ENCODE results near the gene FTO. TPM values are rescaled to one million over a fixed set of nuclear protein-coding genes. Genes with fewer than 3 reads are reported as not detected.
A peak's percentile ranks its signal among the peaks of the same experiment; 100 is the strongest.

Gene FTO
- total RNA-seq, 1 donor from 2014 or later: 107 TPM

DNA sequence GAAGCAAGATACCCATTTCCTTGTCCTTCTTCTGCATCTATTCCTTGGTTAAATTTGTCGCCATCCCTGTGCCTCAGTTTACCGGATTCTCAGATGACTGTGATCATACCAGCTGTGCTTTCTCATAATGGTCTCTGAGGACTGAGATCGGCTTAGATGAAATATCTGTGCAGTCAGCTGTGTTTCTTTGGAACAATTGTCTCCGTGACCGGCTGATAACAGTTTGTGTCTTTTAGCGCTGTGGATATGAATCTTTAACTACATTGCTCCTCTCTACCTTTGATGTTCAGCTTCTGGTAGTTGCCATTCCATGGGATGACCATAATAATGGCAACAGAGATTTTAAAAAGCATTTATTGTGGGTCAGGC lies 473 bp downstream of the FTO start:
- intact Hi-C loops (cut with DNase I): no loop called here
- DNase-seq (ENCODE audit: low spot score): no peak
- ATAC-seq: no peak

DNA sequence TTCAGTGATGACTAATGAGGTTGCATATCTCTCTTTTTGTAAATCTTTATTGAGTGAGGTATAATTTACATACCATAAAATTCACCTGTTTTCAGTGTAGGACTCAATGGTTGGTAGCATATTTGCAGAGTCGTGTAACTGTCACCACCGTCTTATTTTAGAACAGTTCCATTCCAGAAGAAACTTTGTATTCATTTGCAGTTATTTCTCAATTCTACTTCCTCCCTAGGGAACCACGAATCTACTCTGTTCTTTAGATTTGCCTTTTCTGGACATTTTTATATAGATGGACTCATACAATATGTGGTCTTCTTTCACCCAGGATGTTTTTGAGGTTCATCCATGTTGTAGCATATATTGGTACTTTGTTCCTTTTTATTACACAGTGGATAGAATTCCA lies 3.7 kb downstream of the FTO start:
- DNase-seq (ENCODE audit: low spot score) (no peak), ATAC-seq (no peak)
- intact Hi-C loops (cut with DNase I): no loop called here

DNA sequence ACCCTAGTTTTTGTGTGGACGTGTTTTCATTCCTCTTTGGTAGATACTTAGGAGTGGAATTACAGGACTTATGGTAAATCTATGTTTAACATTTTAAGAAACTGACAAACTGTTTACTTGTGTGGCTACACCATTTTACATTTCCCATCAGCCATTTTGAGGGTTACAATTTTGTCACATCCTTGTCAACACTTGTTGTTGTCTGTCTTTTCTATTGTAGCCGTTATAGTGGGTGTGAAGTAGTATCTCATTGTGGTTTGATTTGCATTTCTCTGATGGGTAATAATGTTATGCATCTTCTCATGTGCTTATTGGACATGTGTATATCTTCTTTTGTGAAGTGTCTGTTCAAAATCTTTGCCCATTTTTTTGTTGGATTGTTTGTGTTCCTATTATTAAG lies 4.5 kb downstream of the FTO start:
- ATAC-seq (no peak), DNase-seq (ENCODE audit: low spot score) (no peak)
- intact Hi-C loops (cut with DNase I): no loop called here

DNA sequence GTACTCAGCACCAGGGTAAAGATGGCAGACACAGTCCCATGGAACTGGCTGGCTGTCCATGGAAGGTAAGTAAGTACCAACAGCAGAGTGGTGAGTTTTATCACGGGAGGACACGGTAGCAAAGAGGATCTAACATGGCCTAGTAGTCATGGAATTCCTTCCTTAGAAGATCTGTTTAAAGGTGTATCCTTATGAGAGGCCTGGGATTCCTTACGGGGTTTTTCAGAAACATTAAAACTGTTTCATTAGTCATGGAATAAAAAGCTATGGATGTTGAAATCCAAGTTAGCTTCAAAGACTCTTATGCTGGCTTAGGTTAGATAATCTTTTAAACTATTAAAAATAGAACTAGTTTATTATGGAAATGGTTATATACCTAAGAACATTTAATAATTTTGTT lies 7.4 kb downstream of the FTO start:
- DNase-seq (ENCODE audit: low spot score) (no peak), ATAC-seq (no peak)
- intact Hi-C loops (cut with DNase I): no loop called here

DNA sequence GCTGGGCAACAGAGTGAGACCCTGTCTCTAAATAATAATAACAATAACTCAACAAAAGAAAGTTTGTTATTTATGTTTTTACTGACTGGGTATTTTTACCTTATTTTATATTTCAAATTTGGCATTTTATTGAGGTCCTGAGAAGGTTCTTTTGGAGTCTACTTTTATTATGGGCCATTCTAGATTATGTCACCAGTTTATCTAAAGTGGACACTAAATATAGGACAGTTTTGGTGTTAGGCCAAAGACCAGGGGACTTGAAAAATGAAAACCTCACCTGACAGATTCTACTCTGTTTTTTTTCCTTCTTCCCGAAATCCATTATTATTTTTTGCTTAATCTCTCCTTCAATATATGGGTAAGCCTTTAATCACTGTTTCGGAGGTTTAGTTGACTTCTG lies 8.1 kb downstream of the FTO start:
- DNase-seq (ENCODE audit: low spot score) (no peak), ATAC-seq (no peak)
- intact Hi-C loops (cut with DNase I): no loop called here

DNA sequence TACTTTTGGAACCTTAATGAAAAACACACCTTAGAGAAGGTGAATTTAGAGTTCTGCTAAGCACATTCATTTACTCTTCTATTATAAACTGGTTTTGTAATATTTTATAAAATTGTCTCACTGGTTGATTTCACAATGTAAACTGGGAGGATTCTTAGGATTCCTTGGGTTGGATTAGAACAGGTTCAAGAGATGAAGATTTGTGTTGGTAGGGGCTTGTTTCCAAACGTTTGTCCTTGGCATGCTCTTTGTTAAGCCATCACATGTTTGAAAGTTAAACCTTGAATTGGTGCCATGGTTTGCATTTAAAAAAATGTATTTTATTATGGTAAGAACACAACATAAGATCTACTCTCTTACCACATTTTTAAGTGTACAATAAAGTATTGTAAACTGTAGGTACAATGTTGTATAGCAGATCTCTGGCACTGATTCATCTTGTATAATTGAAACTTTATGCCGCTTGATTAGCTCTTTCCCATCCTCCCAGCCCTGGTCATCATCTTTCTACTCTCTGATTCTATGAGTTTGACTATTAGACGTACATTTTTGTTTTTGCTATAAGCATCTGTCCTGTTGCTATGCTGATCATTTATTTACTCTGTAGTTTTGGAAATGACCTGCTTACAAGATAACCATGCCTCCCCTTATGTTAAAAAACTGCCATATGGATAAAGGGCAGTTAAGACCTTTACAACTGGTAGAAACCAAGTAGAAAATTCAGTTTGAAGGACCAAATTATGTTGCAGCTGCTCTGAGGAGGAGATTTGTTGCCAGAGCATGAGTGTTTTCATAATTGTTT lies 9.6 kb downstream of the FTO start:
- ATAC-seq (peak; percentile 10), DNase-seq (ENCODE audit: low spot score) (no peak)
- intact Hi-C loops (cut with DNase I): no loop called here

DNA sequence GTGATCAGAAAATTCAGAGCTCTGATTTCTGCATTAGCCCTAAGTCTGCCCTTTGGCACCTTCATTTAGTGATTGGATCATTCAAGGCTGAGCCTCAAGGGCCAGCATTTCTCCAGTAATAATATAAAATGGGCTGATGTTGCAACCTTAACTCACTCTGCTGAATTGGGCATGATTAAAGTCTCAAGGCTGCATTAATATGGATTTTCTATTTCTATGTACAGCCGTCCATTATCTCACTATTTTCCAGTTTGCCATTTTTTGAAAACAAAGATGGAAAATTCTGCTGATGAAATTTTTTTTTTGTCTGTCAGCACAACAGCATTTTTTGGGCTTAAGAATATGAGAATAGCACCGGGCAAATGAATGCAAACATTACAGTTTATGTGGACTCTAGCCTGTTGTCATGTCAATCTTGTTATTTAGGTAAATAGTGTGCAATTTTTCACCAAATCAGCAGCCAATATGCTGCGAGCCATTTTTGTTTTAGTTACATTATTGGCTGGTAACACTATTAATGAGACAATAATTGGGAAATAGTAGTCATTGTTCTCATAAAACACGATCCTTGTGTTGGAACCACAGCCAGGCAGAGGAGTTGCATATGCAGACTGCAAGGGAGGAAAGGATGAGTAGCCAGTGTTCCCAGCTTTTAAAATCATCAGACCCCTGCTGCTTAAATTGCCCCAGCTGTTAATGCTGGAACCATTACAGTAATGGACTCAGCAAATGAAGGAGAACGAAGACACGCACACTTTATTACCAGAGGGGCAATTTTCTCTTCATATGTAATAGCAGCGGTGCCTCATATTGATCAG lies 10.5 kb downstream of the FTO start:
- intact Hi-C loops (cut with DNase I): no loop called here
- ATAC-seq (peak; percentile 79), DNase-seq (ENCODE audit: low spot score) (no peak)

DNA sequence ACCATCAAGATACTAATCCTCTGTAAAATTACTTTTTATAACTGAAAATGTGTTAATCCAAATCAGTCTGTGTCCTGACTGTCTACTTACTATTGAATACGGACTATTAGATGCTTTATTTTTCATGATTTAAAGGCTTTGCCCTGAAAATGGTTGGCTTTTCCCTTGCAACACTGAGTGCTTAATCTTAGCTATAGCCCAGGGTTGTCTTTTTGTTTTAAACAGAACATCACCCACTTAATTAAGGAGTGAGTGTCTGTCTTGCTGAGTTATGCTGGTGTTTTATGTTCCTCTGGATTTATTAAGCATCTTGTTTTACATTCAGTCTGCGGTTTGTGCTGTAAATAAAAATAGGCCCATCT lies 11.0 kb downstream of the FTO start:
- intact Hi-C loops (cut with DNase I): no loop called here
- DNase-seq (ENCODE audit: low spot score) (no peak), ATAC-seq (no peak)

DNA sequence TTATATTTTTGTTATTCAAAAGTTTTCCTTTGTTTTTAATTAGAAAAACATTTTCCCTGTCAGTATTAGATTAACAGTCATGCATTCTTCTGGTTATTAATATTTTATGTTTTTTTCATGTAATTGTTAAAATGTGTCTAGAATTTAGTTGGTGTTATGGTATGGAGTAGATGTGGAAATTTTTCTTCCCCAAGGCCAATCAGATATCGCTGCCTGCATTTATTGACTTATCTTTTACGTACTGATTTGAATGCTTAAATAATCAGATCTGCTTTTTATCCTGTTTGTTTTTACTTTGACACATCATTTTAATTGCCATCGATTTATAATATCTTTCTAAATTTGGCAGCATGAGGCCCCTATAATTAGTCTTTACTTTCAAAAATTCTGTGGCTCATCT lies 13.6 kb downstream of the FTO start:
- intact Hi-C loops (cut with DNase I): no loop called here
- DNase-seq (ENCODE audit: low spot score): no peak
- no peak for ATAC-seq

DNA sequence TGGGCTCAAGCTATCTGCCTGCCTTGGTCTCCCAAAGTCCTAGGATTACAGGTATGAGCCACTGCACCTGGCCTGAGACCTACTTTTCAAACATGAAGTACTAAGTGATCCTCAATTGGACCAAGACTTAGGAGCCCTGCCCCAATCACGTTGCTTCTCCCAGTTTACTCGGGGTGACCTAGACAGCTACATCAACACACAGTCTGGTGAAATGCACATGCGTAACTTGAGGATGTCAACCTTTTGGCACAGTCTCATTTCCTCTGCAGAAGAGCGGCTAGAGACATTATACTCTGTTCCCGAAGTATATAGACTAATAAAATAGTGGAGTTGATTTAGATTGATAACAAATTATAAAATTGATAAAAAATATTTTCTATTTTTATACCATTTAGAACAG lies 17.1 kb downstream of the FTO start:
- no peak for ATAC-seq

DNA sequence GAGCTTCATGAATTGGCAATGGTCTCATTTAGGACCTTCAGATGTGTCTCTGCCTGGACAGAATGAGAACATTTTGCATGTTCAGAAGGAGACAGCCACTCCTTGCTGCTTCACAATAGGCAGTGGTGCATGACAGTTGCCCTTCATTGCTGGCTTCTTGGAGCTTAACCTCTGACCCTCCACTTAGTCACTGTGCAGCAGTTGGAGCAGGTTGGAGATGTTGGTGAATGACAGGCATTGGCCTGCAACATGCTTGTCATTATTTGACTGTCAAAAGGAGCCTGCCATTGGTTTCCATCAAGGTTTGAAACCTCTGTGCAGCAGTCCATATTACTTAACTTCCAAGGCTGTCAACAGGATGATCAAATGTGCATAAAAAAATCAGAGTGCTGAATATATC lies 22.7 kb downstream of the FTO start:
- ATAC-seq: no peak
- intact Hi-C loops (cut with DNase I): no loop called here
- no peak for DNase-seq (ENCODE audit: low spot score)

More for the DNA sequence above, 17.1 kb downstream of the FTO start:
- intact Hi-C loops (cut with DNase I): no loop called here
- DNase-seq (ENCODE audit: low spot score): no peak

DNA sequence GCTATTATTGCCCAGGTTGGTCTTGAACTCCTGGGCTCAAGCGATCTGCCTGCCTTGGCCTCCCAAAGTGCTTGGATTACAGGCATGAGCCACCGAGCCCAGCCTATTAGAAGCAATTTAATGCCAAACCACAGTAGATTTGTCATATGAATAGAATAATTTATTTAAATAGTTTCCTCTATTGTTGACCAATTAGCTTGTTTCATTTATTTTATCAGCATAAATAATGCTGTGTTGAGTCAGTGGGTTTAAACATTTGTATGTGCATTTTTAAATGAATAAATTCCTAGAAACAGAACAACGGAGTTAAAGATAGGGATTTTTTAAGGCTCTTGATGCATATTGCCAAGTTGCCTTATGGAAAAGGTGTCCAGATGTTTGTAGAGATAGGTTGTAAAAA lies 26.7 kb downstream of the FTO start:
- intact Hi-C loops (cut with DNase I): no loop called here
- no peak for ATAC-seq
- DNase-seq (ENCODE audit: low spot score): no peak

DNA sequence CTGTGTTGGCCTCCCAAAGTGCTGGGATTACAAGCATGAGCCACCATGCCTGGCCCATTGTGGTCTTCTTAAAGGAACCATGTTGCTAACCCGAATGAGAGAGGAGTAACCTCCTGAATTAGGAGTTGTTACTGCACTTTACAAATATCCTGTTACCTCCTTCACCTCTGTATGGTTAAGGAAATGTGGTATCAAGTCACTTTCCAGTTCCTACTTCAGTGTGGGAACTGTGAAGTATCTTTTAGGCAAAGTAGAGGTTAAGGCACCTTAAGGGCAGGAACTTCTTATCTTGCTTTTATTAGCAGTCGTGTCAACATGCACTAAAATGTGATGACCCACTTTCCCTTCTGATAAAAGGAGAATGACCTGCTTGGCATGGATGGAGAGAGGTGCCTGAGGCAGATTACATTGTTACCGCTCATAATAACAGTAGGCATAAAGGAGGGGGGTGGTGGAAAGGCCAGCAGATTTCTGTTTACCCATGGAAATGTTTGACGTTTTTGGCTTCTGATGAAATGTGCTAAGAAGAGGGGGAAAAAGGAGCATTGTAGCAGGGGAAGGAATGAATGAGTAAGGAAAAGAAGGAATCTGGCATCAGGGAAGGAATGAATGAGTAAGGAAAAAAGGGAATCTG lies 28.5 kb downstream of the FTO start:
- no peak for DNase-seq (ENCODE audit: low spot score)
- intact Hi-C loops (cut with DNase I): no loop called here
- ATAC-seq: no peak

DNA sequence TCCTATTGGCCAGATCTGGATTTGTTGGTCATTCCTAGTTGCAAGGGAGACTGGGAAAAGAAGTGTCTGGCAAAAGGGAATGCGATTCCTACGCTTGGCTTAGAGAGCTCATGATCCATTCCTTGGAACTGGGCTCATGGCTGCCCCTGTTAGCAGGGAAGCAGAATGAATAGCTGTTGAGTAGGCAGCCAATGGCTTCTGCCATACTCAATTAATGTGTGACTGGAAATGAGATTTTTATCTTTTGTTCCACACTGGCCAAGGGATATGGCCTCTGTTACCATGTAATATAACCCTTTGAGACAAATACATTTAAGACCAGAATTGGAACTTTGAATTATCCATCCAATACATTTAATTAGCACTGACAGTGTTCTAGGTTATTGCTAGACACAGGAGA lies 31.0 kb downstream of the FTO start:
- intact Hi-C loops (cut with DNase I): no loop called here
- DNase-seq (ENCODE audit: low spot score) (no peak), ATAC-seq (no peak)

DNA sequence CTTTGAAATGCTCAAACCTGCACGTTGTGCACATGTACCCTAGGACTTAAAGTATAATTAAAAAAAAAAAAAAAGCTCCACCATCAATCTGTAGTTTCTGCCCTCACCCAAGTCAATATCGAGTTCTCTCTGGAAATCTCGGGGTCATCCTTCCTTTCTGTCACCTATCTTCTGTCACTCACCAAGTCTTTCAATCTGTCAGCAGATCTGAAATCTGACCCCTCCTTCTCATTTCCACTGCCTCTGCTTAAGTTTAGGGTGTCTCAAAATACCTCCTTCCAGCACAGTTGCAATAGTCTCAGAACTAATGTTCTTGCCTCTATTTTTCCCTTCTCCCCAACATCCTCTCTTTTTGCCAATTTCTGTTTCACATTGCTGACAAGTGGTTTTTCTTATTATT lies 32.3 kb downstream of the FTO start:
- no peak for ATAC-seq
- intact Hi-C loops (cut with DNase I): no loop called here
- DNase-seq (ENCODE audit: low spot score): no peak

DNA sequence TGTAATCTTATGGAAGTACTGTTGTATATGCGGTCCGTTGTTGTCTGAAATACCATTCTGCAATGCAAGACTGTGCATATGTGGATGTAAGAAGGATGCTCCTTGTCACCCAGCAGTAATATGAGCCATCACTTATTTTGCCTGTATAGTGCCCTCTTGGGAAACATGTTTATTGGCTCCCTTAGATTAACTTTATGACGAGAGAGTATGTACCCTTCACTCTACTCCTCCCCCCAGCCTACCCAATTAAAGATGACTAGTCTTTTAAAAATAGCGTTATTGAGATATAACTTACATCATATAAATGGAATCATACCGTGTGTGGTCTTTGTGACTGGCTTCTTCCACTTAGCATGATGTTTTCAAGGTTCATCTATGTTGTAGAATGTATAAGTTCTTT lies 33.6 kb downstream of the FTO start:
- DNase-seq (ENCODE audit: low spot score): no peak
- no peak for ATAC-seq
- intact Hi-C loops (cut with DNase I): no loop called here

DNA sequence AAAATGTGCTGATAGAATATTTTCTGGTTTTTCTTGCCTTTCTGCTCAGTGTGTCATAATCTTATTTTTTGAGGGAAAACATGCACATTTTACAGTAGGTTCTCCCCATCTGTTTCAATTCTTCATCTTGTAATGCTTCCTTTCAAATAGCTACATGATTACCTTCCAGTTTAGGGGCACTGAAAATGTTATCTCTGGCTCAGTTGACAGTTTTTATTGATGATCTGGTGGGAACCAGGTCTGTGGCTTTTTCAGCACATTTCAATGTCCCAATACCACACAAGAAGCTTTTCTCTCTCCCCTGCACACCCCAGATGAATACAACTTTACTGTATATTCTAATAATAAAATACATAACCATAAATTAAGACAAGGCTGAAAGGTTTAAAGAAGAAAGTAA lies 36.5 kb downstream of the FTO start:
- DNase-seq (ENCODE audit: low spot score) (no peak), ATAC-seq (no peak)
- intact Hi-C loops (cut with DNase I): no loop called here

DNA sequence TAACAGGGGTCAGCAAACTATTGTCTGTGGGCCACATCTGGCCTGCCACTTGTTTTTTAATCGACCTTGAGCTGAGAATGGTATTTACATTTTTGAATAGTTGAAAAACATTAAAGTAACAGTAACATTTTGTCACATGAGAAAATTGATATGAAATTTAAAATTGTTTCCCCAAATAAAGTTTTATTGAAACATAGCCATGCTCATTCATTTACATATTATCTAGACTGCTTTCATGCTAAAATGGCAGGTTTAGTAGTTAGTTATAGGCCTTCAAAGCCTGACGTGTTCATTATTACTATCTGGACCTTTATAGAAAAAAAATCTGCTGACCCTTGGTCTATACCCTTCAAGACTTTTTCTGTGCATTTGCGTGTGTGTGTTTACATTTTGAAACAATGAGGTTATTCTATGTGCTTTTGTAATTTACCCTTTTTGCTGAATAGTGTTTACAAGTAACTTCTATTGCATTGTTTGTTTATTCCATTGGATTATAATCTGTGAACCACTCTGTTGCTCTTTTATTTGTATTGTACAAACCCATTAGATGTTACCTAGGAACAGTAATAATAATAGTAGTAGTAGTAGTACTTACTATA lies 37.1 kb downstream of the FTO start:
- intact Hi-C loops (cut with DNase I): no loop called here
- ATAC-seq (no peak), DNase-seq (ENCODE audit: low spot score) (no peak)

DNA sequence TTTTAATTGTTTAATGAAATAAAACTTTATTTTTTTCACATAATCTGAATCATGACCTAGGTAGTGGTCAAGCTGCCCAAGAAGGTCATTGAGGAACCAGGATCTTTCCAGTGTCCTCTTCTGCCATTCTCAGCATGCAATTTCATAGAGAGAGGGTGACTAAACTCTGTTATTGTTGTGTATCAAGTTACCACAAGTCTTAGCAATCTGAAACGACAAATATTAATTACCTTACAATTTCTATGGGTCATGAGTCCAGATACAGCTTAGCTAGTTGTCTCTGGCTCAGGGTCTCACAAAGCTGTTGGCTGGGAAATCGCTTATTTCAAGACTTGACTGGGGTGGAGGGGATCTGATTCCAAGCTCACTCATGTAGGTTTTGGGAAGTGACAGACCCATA lies 37.6 kb downstream of the FTO start:
- ATAC-seq (no peak), DNase-seq (ENCODE audit: low spot score) (no peak)
- intact Hi-C loops (cut with DNase I): no loop called here

DNA sequence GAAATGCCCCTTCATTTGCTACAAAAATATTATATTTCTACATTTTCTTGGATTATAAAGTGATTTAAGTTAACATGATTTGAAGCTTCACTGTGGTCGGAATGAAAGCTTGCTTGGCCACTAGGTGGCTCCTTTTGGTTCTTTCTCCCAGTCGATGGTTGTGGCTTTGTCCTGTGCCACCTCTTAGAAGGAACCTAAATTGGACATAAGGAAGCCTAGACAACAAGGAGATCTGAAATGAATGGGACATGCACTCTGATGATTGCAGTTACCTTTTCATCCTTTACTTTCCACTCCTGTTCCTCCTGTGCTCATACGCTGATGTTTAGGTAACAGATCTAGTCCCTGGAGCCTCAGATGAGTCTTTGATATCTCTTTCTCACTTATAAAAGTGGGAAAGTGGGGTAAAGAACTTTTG lies 39.2 kb downstream of the FTO start:
- intact Hi-C loops (cut with DNase I): no loop called here
- DNase-seq (ENCODE audit: low spot score) (no peak), ATAC-seq (no peak)

Measured in sciatic nerve (tissue), 2 donors.